ENCODE results near the gene CARD9. TPM values are rescaled to one million over a fixed set of nuclear protein-coding genes. Genes with fewer than 3 reads are reported as not detected.

CARD9 gene
- total RNA-seq, 2 donors from 2014 or later, result 1.2 to 1.6 TPM

DNA sequence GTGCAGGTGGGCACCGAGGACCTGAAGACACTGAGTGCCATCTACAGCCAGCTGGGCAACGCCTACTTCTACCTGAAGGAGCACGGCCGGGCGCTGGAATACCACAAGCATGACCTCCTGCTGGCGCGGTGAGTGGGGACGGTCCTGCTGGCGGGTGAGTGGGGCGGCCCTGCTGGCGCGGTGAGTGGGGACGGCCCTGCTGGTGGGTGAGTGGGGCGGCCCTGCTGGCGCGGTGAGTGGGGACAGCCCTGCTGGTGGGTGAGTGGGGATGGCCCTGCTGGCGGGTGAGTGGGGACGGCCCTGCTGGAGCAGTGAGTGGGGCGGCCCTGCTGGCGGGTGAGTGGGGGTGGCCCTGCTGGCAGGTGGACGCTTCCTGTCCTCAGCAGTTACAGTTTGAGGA lies 38.9 kb downstream of the CARD9 start:
- Mint-ChIP-seq H3K9me3 (no peaks in the 10 kb centered on the region), H3K27me3 (ENCODE audit: low read depth) (no peaks in the 10 kb centered on the region), H3K4me3 (no peak overlapping the region), H3K27ac (no peak overlapping the region), H3K36me3 (ENCODE audit: insufficient read depth in 2 of 2) (no peaks in the 10 kb centered on the region), H3K4me1 (ENCODE audit: low read depth) (no peaks in the 10 kb centered on the region)
- no peak for ATAC-seq (replicated peaks in 1 of 2)
- DNase-seq, result no peak

DNA sequence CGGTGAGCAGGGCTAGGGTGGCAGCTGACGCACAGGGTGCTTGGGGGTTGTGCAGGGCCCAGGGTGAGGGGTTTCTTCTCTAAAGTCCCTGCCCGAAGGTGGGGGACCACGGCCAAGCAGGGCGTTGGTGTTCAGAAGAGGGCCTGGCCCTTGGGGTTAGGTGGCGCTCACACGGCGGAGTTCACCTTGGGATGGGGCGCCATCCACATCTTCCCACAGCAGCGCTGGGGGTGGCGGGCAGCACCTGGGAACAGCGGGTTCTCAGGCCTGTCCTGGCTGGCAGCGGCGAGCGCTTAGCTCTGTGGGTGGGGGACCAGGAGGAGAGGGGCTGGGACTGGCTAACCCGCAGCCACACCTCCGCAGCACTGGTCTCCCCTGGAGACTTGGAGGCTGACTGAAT lies 40.0 kb downstream of the CARD9 start:
- no peaks in the 10 kb centered on the region for H3K9me3 Mint-ChIP-seq
- ATAC-seq (replicated peaks in 1 of 2), result no peak
- H3K36me3 Mint-ChIP-seq (ENCODE audit: insufficient read depth in 2 of 2), result no peaks in the 10 kb centered on the region
- H3K27ac Mint-ChIP-seq, result no peak overlapping the region
- no peaks in the 10 kb centered on the region for H3K27me3 Mint-ChIP-seq (ENCODE audit: low read depth)
- no peak overlapping the region for H3K4me3 Mint-ChIP-seq
- no peak for DNase-seq
- H3K4me1 Mint-ChIP-seq (ENCODE audit: low read depth), result peaks cover 5% of the 10 kb centered on the region

DNA sequence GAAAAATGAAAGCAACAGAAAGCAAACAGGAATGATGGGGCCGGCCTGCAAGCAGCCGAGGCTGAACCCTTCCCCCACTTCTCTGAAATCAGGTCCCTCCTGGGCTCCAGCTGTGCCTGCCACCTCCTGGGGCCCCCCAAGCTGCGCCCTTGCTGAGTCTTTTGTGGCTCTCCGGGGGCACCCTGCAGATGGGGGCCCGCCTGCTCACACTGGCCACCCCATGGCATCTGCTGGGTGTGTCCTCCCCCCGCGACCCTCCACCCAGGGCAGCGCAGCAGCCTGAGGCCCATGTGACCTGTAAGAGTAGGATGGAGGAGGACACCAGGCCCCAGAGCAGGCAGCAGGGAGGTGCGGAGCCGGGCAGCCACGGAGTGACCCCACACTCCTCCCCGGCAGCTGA lies 40.4 kb downstream of the CARD9 start:
- Mint-ChIP-seq H3K4me1 (ENCODE audit: low read depth) (peaks cover 7% of the 10 kb centered on the region), H3K36me3 (ENCODE audit: insufficient read depth in 2 of 2) (no peaks in the 10 kb centered on the region), H3K4me3 (no peak overlapping the region), H3K9me3 (no peaks in the 10 kb centered on the region), H3K27me3 (ENCODE audit: low read depth) (no peaks in the 10 kb centered on the region), H3K27ac (no peak overlapping the region)
- ATAC-seq (replicated peaks in 1 of 2) (no peak), DNase-seq (no peak)

DNA sequence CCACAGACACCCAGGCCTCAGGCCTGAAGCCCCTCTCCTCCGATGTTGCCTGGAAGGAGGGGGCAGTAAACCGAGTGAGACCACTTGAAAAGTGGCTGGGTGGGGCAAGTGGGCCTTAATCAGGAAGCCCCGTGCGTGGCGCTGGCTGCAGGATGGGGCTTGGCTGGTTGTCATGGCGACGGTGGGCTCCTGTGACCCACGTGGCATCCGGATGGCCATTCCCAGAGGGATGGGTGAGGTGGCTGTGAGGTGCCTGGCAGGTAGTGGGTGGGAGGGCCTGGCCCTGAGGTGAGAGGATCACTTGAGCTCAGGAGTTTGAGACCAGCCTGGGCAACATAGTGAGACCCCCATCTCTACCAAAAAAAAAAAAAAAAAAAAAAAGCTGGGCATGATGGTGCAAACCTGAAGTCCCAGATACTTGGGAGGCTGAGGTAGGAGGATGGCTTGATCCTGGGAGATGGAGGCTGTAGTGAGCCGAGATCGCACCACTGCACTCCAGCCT lies 40.9 kb downstream of the CARD9 start:
- H3K27me3 Mint-ChIP-seq (ENCODE audit: low read depth), result no peaks in the 10 kb centered on the region
- H3K36me3 Mint-ChIP-seq (ENCODE audit: insufficient read depth in 2 of 2), result no peaks in the 10 kb centered on the region
- peaks cover 7% of the 10 kb centered on the region for H3K4me1 Mint-ChIP-seq (ENCODE audit: low read depth)
- no peaks in the 10 kb centered on the region for H3K9me3 Mint-ChIP-seq
- DNase-seq (no peak), ATAC-seq (replicated peaks in 1 of 2) (no peak)
- H3K4me3 Mint-ChIP-seq, result no peak overlapping the region
- H3K27ac Mint-ChIP-seq, result no peak overlapping the region

DNA sequence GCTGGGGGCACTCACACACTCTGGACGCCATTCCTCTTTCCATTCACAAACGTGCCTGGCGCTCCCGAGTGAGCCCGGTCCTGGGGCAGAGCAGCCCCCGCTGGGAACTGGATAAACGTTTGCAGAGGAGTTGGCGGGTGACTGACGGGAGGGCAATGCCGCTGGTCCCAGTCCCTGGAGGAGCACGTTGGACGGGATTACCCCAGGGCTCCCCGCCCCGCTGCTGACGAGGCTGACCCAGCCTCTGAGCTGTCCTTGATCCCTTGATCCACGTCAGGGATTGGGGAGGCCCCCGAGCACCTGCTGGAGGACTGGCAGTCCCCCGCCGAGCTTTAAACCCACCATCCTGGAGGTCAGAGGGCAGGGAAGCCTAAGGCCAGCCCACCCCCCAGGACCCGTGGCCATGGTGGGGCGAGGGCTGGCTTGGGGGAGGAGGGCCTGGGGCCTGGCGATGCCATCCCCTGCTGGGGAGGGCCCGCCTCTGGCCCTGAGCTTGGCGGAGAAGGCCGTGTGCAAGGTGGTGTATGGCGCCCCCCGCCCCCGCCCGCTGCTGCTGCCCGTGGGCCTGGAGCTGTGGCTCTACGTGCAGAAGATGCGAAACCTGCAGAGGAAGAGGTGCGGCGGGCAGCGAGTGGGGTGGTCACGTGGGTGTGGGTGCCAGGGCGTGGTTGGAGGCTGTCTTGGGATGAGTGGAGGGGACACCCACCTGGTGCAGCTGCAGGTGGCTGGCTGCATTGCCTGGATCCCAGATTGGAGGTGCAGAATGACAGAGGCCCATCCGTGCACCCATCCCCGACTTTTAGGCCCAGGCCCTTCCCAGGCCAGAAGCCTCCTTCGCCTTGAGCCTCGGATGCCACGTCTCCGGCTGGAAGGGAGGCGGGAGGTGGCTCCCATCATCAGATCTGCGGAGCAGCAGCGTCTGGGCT lies 41.6 kb downstream of the CARD9 start:
- ATAC-seq (replicated peaks in 1 of 2), result no peak
- H3K9me3 Mint-ChIP-seq, result no peaks in the 10 kb centered on the region
- peaks cover 7% of the 10 kb centered on the region for H3K4me1 Mint-ChIP-seq (ENCODE audit: low read depth)
- no peaks in the 10 kb centered on the region for H3K27me3 Mint-ChIP-seq (ENCODE audit: low read depth)
- no peak overlapping the region for H3K4me3 Mint-ChIP-seq
- H3K27ac Mint-ChIP-seq, result no peak overlapping the region
- DNase-seq, result no peak
- H3K36me3 Mint-ChIP-seq (ENCODE audit: insufficient read depth in 2 of 2), result no peaks in the 10 kb centered on the region

DNA sequence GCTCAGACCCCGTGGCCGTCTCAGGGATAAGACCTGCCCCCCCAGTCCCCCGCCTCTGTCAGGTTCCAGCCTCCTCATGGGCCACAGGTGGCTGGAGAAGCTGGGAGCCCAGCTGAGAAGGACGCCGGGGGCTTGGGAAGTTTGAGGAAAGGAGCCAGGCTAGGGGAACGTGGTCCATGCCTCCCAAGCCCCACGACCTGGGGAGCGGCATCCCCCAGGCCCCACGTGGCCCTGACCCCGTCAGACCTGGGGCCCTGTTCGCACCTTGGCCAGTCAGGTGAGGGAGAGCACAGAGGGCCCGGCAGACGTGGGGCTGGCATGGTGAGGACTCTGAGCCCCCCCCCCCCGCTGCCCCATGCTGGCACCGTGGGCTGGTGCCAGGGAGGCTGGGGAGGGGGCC lies 42.4 kb downstream of the CARD9 start:
- H3K27ac Mint-ChIP-seq, result no peak overlapping the region
- no peaks in the 10 kb centered on the region for H3K27me3 Mint-ChIP-seq (ENCODE audit: low read depth)
- DNase-seq (no peak), ATAC-seq (replicated peaks in 1 of 2) (no peak)
- H3K4me1 Mint-ChIP-seq (ENCODE audit: low read depth), result peaks cover 7% of the 10 kb centered on the region
- H3K36me3 Mint-ChIP-seq (ENCODE audit: insufficient read depth in 2 of 2), result no peaks in the 10 kb centered on the region
- H3K4me3 Mint-ChIP-seq, result no peak overlapping the region
- H3K9me3 Mint-ChIP-seq, result no peaks in the 10 kb centered on the region

DNA sequence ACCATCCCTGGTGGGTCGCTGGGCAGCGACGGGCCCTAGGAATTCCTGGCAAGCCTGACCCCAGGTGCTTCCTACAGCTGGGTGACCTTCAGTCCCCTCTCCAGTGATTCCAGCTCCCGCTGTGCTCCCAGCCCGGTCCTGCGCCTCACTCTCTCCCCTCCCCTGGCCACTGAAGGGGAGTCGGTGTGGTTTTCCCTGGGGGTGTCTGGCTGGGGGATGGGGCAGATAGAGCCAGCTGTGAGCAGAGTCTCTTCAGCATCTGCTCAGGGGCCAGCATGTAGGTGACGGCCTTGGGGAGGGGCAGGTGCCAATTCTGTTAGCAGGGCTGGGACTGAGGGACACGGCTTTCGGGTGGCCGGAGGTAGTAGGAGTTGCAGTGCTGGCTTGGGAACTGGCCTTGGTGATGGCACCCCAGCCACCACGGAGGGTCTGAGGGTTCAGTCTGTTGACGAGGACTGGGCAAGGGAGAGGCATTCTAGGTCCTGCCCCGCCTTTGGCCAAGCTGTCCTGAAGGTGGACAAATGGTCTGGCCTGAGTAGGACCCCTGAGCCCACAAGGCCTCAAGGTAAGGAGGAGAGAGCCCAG lies 43.0 kb downstream of the CARD9 start:
- Mint-ChIP-seq H3K27me3 (ENCODE audit: low read depth) (no peaks in the 10 kb centered on the region), H3K36me3 (ENCODE audit: insufficient read depth in 2 of 2) (no peaks in the 10 kb centered on the region), H3K27ac (no peak overlapping the region), H3K4me3 (no peak overlapping the region), H3K9me3 (no peaks in the 10 kb centered on the region), H3K4me1 (ENCODE audit: low read depth) (peaks cover 7% of the 10 kb centered on the region)
- ATAC-seq (replicated peaks in 1 of 2), result no peak
- DNase-seq, result no peak

DNA sequence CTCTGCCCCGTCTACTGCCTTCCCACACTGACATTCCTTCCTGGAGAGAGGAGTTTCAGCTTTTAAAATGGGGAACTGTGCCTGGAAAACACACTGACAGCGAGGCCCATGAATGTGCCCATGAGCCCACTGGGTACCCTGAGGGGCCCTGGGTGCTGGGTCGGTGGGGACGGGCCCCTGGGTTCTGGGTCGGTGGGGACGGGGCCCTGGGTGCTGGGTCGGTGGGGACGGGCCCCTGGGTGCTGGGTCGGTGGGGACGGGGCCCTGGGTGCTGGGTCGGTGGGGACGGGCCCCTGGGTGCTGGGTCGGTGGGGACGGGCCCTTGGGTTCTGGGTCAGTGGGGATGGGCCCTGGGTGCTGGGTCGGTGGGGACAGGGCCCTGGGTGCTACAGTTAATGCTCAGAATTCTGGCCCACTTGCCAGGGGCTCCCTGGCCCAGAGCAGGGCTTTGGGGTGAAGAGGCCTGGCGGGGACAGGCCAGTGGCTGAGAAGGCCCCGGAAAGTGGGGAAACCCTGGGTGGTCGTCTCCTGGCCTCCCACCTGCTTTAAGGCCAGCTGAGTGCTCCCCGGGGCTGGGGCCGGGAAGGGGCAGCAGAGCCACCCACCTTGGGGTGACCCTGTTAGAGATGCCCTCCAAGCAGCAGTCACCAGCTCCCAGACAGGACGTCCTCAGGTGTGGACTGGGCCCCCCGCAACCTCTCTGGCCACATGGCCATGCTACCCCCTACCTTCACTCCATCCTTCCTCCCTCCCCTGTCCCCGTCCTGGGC lies 43.6 kb downstream of the CARD9 start:
- H3K27me3 Mint-ChIP-seq (ENCODE audit: low read depth), result no peaks in the 10 kb centered on the region
- no peaks in the 10 kb centered on the region for H3K36me3 Mint-ChIP-seq (ENCODE audit: insufficient read depth in 2 of 2)
- H3K4me3 Mint-ChIP-seq, result no peak overlapping the region
- ATAC-seq (replicated peaks in 1 of 2), result no peak
- DNase-seq, result no peak
- no peak overlapping the region for H3K27ac Mint-ChIP-seq
- no peaks in the 10 kb centered on the region for H3K9me3 Mint-ChIP-seq
- H3K4me1 Mint-ChIP-seq (ENCODE audit: low read depth), result peaks cover 7% of the 10 kb centered on the region

DNA sequence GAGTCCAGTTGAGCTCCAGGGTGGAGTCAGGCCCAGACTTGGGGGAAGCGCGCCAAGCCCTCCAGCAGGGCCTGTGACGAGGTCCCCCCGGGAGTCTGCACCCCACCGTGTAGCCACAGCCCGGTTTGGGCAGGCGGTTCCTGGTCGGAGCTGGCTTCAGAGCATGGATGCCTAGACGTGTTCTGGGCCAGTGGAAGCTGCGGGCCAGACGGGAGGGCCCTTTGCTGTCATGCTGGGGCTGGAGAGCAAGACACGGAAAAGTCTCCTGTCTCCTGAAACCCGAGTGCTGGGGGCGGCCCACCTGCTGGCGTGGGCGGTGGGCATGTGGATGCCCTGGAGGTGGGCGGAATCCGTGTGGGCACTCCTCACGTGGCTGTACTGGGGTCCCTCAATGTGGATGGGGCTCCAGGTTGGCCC lies 44.2 kb downstream of the CARD9 start:
- ATAC-seq (replicated peaks in 1 of 2) (no peak), DNase-seq (no peak)
- Mint-ChIP-seq H3K27ac (no peak overlapping the region), H3K4me3 (no peak overlapping the region), H3K9me3 (no peaks in the 10 kb centered on the region), H3K4me1 (ENCODE audit: low read depth) (peaks cover 7% of the 10 kb centered on the region), H3K36me3 (ENCODE audit: insufficient read depth in 2 of 2) (no peaks in the 10 kb centered on the region), H3K27me3 (ENCODE audit: low read depth) (no peaks in the 10 kb centered on the region)

DNA sequence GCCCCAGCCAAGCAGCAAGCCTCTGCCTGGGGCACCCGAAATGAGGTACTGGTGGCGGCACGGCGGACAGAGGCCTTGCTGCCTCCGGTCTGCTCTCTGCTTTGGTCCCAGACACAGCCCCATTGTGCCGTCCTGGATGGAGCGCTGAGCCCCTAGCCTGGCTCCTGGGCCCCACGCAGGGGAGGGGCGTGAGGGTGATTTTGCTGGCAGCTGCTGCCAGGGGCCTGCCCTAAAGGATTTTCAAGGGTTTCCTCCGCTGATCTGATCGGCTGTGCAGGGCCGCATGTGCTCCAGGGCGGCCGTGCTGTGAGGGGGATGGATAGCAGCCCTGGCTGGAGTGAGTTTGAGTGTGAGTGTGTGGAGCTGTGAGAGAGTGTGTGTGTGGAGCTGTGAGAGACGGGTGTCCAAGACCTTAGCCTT lies 44.8 kb downstream of the CARD9 start:
- Mint-ChIP-seq H3K4me1 (ENCODE audit: low read depth) (peaks cover 9% of the 10 kb centered on the region), H3K9me3 (no peaks in the 10 kb centered on the region), H3K27ac (no peak overlapping the region), H3K27me3 (ENCODE audit: low read depth) (no peaks in the 10 kb centered on the region), H3K36me3 (ENCODE audit: insufficient read depth in 2 of 2) (no peaks in the 10 kb centered on the region), H3K4me3 (peak overlapping the region; percentile 27 to 65)
- ATAC-seq (replicated peaks in 1 of 2), result no peak
- no peak for DNase-seq

DNA sequence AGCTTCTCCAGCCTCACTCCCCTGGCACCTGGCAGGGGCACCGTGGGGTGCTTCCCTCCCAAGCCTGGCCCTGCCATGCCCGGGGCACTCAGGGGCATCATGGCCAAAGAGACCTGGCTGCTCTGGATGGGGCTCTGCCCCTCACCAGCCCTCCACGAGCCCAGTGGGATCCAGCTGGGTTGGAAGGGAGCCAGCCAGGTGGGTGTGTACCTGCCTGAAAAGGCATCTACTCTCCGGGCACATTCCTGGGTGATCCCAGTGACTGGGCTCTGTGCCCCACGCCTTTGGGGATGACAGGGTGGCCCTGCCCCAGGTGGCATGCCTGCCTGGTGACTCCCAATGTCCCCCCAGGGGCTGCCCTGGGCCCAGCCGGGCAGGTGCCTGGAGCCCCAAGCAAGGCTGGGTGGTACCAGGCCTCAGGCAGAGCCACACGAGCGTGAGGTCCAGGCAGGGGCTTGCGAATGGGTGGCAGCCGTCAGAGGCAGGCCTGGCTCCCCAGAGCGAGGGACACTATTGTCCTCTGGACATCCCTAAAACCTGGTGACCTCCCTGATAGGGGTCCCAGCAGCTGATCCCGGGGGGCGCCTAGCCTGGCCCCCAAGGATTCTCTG lies 45.4 kb downstream of the CARD9 start:
- Mint-ChIP-seq H3K9me3 (no peaks in the 10 kb centered on the region), H3K27ac (no peak overlapping the region), H3K4me1 (ENCODE audit: low read depth) (peaks cover 11% of the 10 kb centered on the region), H3K4me3 (peak overlapping the region; percentile 27 to 65), H3K36me3 (ENCODE audit: insufficient read depth in 2 of 2) (no peaks in the 10 kb centered on the region), H3K27me3 (ENCODE audit: low read depth) (no peaks in the 10 kb centered on the region)
- DNase-seq (no peak), ATAC-seq (replicated peaks in 1 of 2) (no peak)

DNA sequence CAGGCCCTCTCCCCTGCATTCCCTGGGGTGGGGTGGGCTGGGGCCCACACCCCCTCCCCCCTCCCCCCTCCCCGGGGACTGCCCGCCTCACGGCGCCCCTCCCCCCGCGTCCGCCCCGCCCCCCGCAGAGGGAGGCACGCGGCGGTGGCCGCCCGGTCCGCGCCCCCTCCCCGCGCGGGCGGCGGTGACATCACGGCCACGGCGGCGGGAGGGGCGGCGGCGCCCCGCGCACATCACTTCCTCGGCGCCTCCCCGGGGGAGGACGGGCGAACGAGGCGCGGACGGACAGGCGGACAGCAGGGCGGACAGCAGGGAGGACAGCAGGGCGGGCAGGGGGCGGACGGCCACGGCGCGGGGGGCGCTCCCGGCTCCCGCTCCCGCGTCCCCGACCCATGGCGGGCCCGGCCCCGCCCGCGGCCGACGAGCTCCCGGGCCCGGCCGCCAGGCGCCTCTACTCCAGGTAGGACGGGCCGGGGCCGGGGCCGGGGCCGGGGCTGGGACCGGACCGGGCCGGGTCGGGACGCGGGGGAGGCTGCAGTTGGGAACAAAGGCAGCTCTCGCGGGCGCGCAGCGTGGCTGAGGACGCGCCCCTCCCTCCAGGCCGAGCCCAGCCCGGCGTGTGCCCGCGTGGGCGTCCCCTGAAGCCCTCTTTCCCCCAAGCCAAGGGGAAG lies 46.0 kb downstream of the CARD9 start, which contains the start of gene GPSM1:
Gene GPSM1 (plus strand): TSS at position 236 of the 671 bp plus-strand sequence. CDS start 157 bp downstream, at position 393.
- Mint-ChIP-seq H3K36me3 (ENCODE audit: insufficient read depth in 2 of 2) (no peaks in the 10 kb centered on the region), H3K4me3 (peak within 1 kb of the TSS; percentile 74 to 76), H3K4me1 (ENCODE audit: low read depth) (peaks cover 11% of the 10 kb centered on the region), H3K9me3 (no peaks in the 10 kb centered on the region), H3K27me3 (ENCODE audit: low read depth) (no peaks in the 10 kb centered on the region), H3K27ac (peak within 1 kb of the TSS; percentile 57)
- DNase-seq (peak; percentile 53 to 65), ATAC-seq (replicated peaks in 1 of 2) (peak; percentile 71 to 77)
